Activated naive CD8-positive, alpha-beta T cell (primary cell): ENCODE results near the gene IRF8.
A peak's percentile ranks its signal among the peaks of the same experiment; 100 is the strongest.

Source experiments
- H3K27ac Mint-ChIP-seq: one replicate; pipeline ENCODE4 v1.8.0; 2021; ENCODE audit warnings: mixed read lengths
- H3K27me3 Mint-ChIP-seq: one replicate; pipeline ENCODE4 v1.8.0; 2021; ENCODE audit warnings: mixed read lengths
- H3K36me3 Mint-ChIP-seq: one replicate; pipeline ENCODE4 v1.8.0; 2021; ENCODE audit warnings: mixed read lengths
- H3K4me1 Mint-ChIP-seq: one replicate; pipeline ENCODE4 v1.8.0; 2021; ENCODE audit warnings: low read depth, mixed read lengths
- H3K4me3 Mint-ChIP-seq: one replicate; pipeline ENCODE4 v1.8.0; 2021; ENCODE audit warnings: mild to moderate bottlenecking, mixed read lengths
- H3K9me3 Mint-ChIP-seq: one replicate; pipeline ENCODE4 v1.8.0; 2021; ENCODE audit warnings: low read depth, mixed read lengths

The IRF8 gene

DNA sequence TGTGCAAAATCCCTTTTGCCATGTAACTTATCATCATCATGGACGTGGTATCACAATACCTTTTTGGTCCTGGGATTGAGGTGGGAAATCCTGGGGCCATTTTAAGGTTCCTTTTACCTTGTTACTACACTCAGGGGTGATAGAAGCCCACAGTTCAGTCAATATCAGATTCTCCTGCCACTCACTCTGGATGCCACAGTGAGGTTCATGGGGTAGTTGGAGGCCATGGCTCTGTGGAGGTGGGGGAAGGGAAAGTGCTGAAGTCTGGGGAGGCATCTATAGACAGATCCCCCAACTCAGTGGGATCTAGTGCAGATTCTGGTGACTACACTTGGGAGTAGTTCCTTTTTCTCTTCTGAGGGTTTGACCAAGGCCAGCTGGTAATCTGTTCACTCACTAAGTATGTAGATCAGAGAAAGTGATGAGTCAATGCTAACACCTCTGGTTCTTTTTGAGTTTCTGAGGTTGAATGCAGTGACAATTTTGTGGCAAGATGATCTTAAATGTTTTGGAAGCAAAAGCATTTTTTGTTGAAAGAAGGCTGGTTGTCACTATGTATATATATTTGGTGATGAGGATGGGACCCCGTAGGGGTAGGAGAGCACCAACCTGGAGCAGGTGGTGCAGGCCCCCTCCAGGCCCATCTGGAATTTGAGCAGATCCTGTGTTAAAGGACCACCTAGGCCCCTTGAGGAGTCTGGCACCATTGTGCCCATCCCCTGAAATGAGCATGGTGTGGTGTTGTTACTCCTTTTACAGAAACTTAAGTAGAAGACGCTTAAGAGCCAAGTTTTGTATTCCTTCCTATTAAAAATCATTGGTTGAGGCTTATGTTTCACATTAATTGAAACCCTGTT lies 18.8 kb upstream of the IRF8 start:
- Mint-ChIP-seq H3K36me3 (no peaks in the 10 kb centered on the region), H3K4me3 (peak overlapping the region; percentile 47), H3K27me3 (no peaks in the 10 kb centered on the region), H3K4me1 (peaks cover 29% of the 10 kb centered on the region), H3K27ac (peak overlapping the region; percentile 67), H3K9me3 (no peaks in the 10 kb centered on the region)

DNA sequence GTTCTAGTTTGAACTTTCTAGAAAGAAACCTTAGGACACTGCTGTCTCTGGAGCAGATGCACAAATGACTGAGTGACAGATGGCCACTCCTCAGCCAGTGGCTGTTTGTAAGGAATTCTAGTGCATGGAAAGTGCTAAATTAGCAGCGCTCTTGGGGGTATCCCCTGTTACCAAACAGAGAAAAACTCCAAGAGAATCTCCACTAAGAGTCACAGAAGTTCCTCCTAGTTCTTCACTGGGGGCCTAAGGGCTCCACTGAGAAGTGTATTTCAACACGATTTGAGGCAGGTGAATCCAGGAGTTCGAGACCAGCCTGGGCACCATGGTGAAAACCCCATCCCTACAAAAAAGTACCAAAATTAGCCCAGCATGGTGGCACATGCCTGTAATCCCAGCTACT lies 18.1 kb upstream of the IRF8 start:
- Mint-ChIP-seq H3K27me3 (no peaks in the 10 kb centered on the region), H3K27ac (no peak overlapping the region), H3K36me3 (no peaks in the 10 kb centered on the region), H3K4me1 (peaks cover 29% of the 10 kb centered on the region), H3K4me3 (no peak overlapping the region), H3K9me3 (no peaks in the 10 kb centered on the region)

- Mint-ChIP-seq H3K36me3 (no peaks in the 10 kb centered on the region), H3K4me1 (peaks cover 29% of the 10 kb centered on the region), H3K4me3 (no peak overlapping the region), H3K9me3 (no peaks in the 10 kb centered on the region), H3K27ac (no peak overlapping the region), H3K27me3 (no peaks in the 10 kb centered on the region)
Observed at GRCh38 chr16:85881436-85881835, 17.5 kb upstream of the IRF8 start.

- Mint-ChIP-seq H3K27me3 (no peaks in the 10 kb centered on the region), H3K9me3 (no peaks in the 10 kb centered on the region), H3K4me3 (no peak overlapping the region), H3K4me1 (peaks cover 30% of the 10 kb centered on the region), H3K27ac (peak overlapping the region; percentile 29), H3K36me3 (no peaks in the 10 kb centered on the region)
Observed at GRCh38 chr16:85882181-85882810, 16.7 kb upstream of the IRF8 start.

DNA sequence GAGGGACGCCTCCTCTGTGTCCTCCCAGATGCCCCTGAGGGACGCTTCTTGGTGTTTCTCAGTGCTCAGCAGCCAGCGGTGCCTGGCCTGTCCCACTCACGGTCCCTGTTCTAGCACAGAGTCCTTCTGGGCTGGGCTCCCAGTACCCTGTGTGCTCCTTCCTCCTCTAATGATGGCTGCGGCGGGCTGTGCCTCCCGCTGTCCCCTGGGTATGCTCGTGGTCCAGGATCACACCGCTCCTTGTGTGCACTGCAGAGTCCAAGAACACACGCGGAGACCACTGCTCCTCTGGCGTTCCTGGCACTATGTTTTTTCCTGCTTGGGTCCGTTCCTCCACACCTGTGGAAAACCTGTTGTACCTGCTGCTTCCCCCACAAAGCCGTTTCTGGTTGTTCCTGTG lies 15.1 kb upstream of the IRF8 start:
- no peaks in the 10 kb centered on the region for H3K9me3 Mint-ChIP-seq
- no peak overlapping the region for H3K27ac Mint-ChIP-seq
- H3K4me3 Mint-ChIP-seq: no peak overlapping the region
- peaks cover 44% of the 10 kb centered on the region for H3K4me1 Mint-ChIP-seq
- no peaks in the 10 kb centered on the region for H3K36me3 Mint-ChIP-seq
- H3K27me3 Mint-ChIP-seq: no peaks in the 10 kb centered on the region

DNA sequence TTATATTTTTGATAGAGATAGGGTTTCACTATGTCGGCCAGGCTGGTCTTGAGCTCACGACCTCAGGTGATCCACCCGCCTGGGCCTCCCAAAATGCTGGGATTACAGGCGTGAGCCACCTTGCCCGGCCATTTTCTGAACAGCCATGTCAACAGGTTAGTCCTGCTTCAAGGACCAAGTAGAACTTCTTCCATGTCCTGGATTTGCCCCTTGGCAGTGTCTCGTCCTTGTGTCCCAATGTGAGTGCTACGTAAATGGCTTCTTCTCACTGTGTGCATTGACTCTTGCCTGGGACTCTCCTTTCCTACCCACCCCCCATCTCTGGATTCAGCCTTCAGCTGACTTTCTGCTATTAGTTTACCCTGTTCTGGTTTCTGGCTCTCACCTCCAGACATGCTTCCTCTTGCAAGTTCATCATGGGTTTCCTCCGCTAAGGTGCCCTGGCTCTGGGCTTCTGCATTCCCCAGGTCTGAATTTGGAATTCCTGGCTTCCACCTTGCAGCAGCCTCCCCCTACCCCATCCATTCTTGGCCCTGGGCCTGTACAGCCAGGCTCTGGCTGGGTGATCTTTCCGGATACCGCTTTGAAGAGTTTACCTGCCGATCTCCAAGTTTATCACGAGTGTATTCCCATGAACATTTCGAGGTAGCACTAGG lies 14.0 kb upstream of the IRF8 start:
- no peak overlapping the region for H3K4me3 Mint-ChIP-seq
- H3K27me3 Mint-ChIP-seq: no peaks in the 10 kb centered on the region
- no peaks in the 10 kb centered on the region for H3K36me3 Mint-ChIP-seq
- H3K4me1 Mint-ChIP-seq: peaks cover 52% of the 10 kb centered on the region
- H3K27ac Mint-ChIP-seq: no peak overlapping the region
- no peaks in the 10 kb centered on the region for H3K9me3 Mint-ChIP-seq

DNA sequence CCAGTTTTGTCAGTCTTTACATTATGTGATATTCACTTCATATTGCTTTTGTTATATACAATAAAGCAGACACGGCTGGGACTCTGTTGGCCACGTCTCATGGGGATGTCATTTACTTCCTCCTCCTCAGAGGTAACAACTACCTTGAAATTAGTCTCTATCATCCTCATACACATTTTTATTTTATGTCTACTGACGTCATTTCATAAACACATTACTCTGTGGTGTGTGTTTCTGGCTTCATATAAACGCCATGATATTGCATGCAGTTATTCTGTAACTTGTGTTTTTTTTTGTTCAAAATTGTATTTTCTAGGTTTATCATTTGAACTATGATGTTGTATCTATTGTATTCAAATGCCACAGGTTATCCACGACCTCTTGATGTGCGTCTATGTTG lies 13.4 kb upstream of the IRF8 start:
- H3K9me3 Mint-ChIP-seq: no peaks in the 10 kb centered on the region
- H3K4me3 Mint-ChIP-seq: no peak overlapping the region
- peaks cover 49% of the 10 kb centered on the region for H3K4me1 Mint-ChIP-seq
- H3K27me3 Mint-ChIP-seq: no peaks in the 10 kb centered on the region
- no peak overlapping the region for H3K27ac Mint-ChIP-seq
- no peaks in the 10 kb centered on the region for H3K36me3 Mint-ChIP-seq

GRCh38 chr16:85888405-85889331 lies 10.3 kb upstream of the IRF8 start:
- Mint-ChIP-seq H3K27me3 (no peaks in the 10 kb centered on the region), H3K9me3 (no peaks in the 10 kb centered on the region), H3K4me3 (peak overlapping the region; percentile 62), H3K4me1 (peaks cover 44% of the 10 kb centered on the region), H3K27ac (peak overlapping the region; percentile 95), H3K36me3 (no peaks in the 10 kb centered on the region)

DNA sequence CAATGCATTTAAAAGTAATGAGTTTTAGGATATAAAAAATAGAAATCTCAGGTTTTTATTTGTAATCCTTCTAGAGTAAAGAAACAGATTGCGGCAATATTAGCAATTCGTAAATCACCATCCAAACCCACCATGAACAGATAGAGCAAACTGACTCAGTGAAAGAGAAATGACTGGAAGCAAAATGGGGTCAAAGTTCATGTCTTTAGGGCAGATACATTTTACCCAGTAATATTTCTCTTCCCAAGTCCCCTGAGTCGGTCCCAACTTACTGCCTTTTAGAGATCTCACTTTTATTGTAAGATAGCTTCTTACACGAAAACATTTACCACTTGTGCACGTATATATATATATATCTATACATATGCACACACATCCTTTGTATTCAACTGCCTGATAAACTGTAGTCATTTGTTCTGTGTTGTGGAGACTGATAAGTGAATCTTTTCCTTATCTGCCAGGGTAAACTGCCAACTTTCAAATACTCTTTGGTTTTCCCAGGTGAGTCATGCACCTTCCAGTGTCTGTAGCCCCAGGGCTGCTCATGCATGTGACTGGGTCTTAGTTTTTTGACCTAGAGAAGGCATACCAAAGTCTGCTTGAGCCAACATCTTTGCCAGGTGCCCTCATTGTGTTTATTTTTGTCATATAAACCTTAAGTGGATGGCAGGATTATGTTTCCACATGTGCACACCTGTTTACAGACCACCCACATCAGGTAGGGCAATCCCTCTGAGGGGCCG lies 7.8 kb upstream of the IRF8 start:
- H3K27ac Mint-ChIP-seq: no peak overlapping the region
- H3K4me3 Mint-ChIP-seq: no peak overlapping the region
- H3K27me3 Mint-ChIP-seq: no peaks in the 10 kb centered on the region
- no peaks in the 10 kb centered on the region for H3K9me3 Mint-ChIP-seq
- H3K4me1 Mint-ChIP-seq: peaks cover 49% of the 10 kb centered on the region
- H3K36me3 Mint-ChIP-seq: no peaks in the 10 kb centered on the region

GRCh38 chr16:85891776-85892166 lies 7.2 kb upstream of the IRF8 start:
- Mint-ChIP-seq H3K36me3 (no peaks in the 10 kb centered on the region), H3K27me3 (no peaks in the 10 kb centered on the region), H3K9me3 (no peaks in the 10 kb centered on the region), H3K4me1 (peaks cover 50% of the 10 kb centered on the region), H3K27ac (no peak overlapping the region), H3K4me3 (no peak overlapping the region)

- Mint-ChIP-seq H3K9me3 (no peaks in the 10 kb centered on the region), H3K4me1 (peaks cover 52% of the 10 kb centered on the region), H3K27me3 (no peaks in the 10 kb centered on the region), H3K36me3 (no peaks in the 10 kb centered on the region), H3K4me3 (no peak overlapping the region), H3K27ac (no peak overlapping the region)
Observed at GRCh38 chr16:85892760-85893159, 6.2 kb upstream of the IRF8 start.

DNA sequence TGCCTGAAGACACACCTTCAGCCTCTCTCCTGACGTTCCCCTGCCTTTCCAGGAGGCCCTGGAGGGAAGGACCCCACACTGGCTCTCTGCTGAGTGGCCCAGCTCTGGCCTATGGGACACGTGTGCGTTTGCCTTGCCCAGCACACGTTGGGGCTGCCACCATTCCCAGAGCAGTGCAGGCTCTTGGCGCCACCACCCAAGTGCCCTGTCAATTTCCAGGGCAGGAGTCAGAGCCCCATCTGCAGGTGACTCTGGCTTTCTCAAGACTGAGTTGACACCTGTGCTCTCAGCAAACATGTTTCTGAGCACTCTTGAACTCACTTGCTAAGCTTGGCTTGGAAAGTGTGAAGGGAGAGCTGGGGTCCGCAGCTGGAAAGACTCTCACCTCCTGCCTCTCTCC lies 4.7 kb upstream of the IRF8 start:
- Mint-ChIP-seq H3K27ac (no peak overlapping the region), H3K36me3 (no peaks in the 10 kb centered on the region), H3K4me3 (no peak overlapping the region), H3K4me1 (peaks cover 42% of the 10 kb centered on the region), H3K9me3 (no peaks in the 10 kb centered on the region), H3K27me3 (no peaks in the 10 kb centered on the region)

DNA sequence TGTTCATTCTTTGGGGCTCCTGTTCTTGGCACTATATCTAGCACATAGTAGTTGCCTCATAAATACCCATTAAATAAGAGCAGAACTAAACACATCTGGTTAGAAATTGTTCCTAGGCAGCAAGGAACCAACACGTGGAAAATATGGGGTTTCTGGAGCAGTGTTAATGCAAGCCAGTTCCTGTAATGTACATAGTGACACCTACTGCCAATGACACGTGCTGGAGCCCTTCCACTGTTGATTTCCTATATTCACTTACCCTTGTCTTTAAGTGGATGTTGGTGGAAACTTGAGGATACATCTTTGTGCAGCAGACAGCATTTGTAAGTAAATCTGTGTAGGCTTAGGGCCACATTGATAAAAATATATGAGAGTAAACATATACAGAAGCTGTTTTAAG lies 1.6 kb upstream of the IRF8 start:
- Mint-ChIP-seq H3K27ac (peak overlapping the region; percentile 91), H3K9me3 (no peaks in the 10 kb centered on the region), H3K4me1 (peaks cover 34% of the 10 kb centered on the region), H3K4me3 (peak overlapping the region; percentile 94), H3K27me3 (no peaks in the 10 kb centered on the region), H3K36me3 (peaks cover 9% of the 10 kb centered on the region)

GRCh38 chr16:85899444-85899843 lies 482 bp downstream of the IRF8 start:
- no peaks in the 10 kb centered on the region for H3K9me3 Mint-ChIP-seq
- peaks cover 49% of the 10 kb centered on the region for H3K4me1 Mint-ChIP-seq
- peaks cover 22% of the 10 kb centered on the region for H3K36me3 Mint-ChIP-seq
- peak overlapping the region; percentile 94 for H3K4me3 Mint-ChIP-seq
- peak overlapping the region; percentile 93 for H3K27ac Mint-ChIP-seq
- H3K27me3 Mint-ChIP-seq: no peaks in the 10 kb centered on the region
